Retinal pigment epithelial cell (primary cell): ENCODE data around the gene RAPGEF4.

Experiments
- DNase-seq: peaks from one replicate; pipeline ENCODE4 v3.0.0-alpha.2; 2010; ENCODE audit warnings: low read depth
- H3K4me3 ChIP-seq: 2 replicates; pipeline ENCODE4 v1.5.1; 2011; ENCODE audit warnings: mild to moderate bottlenecking, low read length, control low read depth, moderate library complexity
- CTCF ChIP-seq: conservative IDR thresholded peaks from 2 replicates; pipeline ENCODE4 v1.5.1; 2011; ENCODE audit warnings: low read depth, low read length, control low read depth, inconsistent platforms

RAPGEF4 gene

DNA sequence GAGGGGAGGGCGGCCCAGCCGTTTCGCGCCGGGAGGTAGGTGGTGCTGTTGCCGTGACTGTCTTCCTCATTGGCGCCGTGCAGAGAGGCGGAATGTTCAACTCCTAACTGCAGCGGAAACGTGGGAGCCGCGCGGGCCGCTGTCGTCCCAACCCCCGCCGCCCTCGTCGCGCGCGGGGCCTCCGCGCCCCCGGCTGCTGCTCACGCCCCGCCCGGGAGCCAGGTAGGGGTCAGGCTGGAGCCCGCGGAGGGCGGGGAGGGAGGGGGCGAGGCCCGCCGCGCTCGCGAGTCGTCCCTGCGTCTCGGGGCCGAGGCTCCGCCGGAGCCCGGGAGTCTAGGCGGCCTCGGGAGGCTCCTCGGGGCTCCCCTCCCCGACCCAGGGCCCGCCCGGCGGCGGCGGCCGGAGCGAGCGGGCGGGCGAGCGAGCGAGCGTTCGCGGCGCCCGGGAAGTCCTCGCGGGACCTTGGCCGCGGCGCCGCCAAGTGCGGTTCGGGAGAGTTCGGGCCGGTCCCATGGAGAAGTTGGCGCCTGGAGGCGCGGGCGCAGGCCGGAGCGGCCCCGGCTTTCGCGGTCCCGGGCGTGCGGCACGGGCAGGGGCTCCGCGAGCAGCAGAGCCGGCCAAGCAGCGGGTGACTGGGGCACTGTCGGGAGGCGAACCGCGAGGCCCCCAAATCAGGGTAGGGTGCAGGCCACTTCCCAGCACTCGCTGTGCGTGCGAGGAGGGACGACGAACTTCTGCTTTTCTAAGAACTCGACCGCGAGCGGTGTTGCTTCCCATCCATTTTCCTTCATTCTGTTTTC is 340.3 kb downstream of the RAPGEF4 start, which contains the start of gene MAP3K20:
MAP3K20 (plus strand) TSS at position 66 of the 800 bp plus-strand sequence. CDS start 15,186 bp downstream, outside the sequence.
- H3K4me3 ChIP-seq = peak within 1 kb of the TSS; percentile 73
- DNase-seq = no peak
- TF ChIP-seq CTCF = peak; percentile 30

GRCh38 chr2:173076581-173077345 is 341.1 kb downstream of the RAPGEF4 start:
- TF ChIP-seq CTCF = no peak
- peak overlapping the region; percentile 73 for H3K4me3 ChIP-seq
- no peak for DNase-seq

GRCh38 chr2:173077506-173078177 is 342.0 kb downstream of the RAPGEF4 start:
- H3K4me3 ChIP-seq = peak overlapping the region; percentile 73
- TF ChIP-seq CTCF = no peak

DNA sequence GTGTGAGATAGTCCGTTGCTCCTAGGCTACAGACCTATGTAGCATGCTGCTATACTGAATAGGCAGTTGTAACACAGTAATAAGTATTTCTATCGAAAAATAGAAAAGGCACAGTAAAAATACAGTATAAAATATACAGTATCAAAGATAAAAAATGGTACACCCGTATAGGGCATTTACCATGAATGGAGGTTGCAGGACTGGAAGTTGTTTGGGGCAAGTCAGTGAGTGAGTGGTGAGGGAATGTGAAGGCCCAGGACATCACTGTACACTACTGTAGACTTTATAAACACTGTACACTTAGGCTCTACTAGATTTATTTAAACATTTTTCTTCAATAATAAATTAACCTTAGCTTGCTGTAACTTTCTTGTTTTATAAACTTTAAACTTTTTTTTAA is 343.5 kb downstream of the RAPGEF4 start:
- DNase-seq = no peak
- no peak for TF ChIP-seq CTCF
- no peak overlapping the region for H3K4me3 ChIP-seq

More at GRCh38 chr2:173077506-173078177, 342.0 kb downstream of the RAPGEF4 start:
- no peak for DNase-seq

DNA sequence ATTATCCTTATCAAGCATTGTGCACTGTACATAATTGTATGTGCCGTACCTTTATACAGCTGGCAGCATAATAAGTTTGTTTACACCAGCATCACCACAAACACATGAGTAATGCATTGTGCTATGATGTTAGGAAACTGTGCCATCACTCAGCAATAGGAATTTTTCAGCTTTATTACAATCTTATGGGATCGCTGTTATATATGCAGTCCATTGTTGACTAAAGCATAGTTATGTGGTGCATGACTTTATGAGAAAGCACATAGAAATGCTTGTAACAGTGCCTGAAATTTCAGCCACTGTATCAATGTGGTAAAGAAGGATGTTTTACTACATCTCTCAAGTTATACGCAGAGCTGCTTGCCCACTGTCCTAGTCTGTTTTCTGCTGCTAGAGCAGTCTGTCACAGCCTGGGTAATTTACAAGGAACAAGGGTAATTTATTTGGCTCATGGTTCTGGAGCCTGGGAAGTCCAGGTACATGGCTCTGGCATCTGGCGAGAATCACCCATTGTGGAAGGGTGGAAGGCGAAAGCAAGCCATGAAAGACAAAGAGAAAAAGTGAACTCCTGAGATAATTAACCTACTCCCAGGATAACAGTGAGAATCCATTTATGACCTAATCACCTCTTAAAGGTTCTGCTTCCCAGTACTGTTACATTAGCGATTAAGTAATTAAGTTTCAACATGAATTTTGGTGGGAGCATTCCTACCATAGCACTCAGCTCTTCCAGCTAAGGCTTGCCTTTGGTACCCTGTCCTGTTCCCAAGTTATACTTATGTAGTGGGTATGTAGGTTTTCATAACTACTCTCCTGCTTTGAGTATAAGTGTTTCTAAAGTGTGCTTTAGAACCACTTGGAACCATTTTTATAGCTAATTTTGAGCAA is 344.6 kb downstream of the RAPGEF4 start:
- H3K4me3 ChIP-seq = no peak overlapping the region
- no peak for TF ChIP-seq CTCF
- no peak for DNase-seq

- TF ChIP-seq CTCF = no peak
- DNase-seq = no peak
- H3K4me3 ChIP-seq = no peak overlapping the region
These were observed 351.0 kb downstream of the RAPGEF4 start for GRCh38 chr2:173086518-173087213.
